Measurements from ENCODE around the gene STK38L. TPM values are rescaled to one million over a fixed set of nuclear protein-coding genes. Genes with fewer than 3 reads are reported as not detected.
A peak's percentile ranks its signal among the peaks of the same experiment; 100 is the strongest.

STK38L gene
- total RNA-seq, 6 donors from 2014 or later = 11.1 to 31.7 (median 17.6) TPM

DNA sequence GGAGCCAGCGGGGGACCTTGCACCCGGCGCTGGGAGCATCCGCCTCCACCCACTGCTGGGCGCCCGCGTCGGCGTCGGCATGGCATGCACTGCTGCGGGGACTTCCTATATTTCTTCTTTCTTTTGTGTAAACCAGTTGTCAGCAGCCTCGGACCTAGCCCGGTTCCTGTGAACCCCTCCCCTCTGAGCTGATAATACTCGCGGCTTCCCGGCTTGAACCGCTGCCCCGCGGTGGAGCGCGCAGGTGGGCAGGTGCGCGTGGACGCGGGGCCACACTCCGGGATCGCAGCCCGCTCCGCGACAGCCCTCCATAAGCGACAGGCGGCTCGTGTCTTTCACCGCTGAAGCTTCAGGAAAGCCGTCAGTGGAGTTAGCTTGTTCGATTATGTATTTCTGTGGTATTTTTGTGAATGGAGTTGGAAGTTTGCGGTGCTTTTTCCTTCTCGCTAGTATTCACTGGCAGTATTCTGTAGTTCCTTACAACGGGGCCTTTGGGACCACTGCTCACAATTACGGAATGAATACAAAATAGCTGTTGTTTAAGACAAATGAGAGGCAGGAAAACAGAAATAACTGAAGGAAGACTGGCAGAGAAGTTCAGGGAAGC lies 89.4 kb downstream of the STK38L start:
- DNase-seq = peak in 1 of 2 donors; percentile 53
- H3K4me1 ChIP-seq = peaks cover 12 to 25% (median 23%) of the 10 kb centered on the region in 4 donors

GRCh38 chr12:27334042-27334720 lies 90.1 kb downstream of the STK38L start:
- Histone ChIP-seq H3K36me3 (no peaks in the 10 kb centered on the region), H3K27ac (no peak overlapping the region), H3K27me3 (peaks cover 0 to 5% (median 0%) of the 10 kb centered on the region in 4 donors), H3K9me3 (no peaks in the 10 kb centered on the region), H3K4me1 (peaks cover 12 to 25% (median 23%) of the 10 kb centered on the region in 4 donors), H3K4me3 (peak overlapping the region in 1 of 4 donors; percentile 76)
- DNase-seq (no peak), ATAC-seq (ENCODE audit: low FRiP score in 2 of 2) (no peak)
- TF ChIP-seq, protein P1, sequence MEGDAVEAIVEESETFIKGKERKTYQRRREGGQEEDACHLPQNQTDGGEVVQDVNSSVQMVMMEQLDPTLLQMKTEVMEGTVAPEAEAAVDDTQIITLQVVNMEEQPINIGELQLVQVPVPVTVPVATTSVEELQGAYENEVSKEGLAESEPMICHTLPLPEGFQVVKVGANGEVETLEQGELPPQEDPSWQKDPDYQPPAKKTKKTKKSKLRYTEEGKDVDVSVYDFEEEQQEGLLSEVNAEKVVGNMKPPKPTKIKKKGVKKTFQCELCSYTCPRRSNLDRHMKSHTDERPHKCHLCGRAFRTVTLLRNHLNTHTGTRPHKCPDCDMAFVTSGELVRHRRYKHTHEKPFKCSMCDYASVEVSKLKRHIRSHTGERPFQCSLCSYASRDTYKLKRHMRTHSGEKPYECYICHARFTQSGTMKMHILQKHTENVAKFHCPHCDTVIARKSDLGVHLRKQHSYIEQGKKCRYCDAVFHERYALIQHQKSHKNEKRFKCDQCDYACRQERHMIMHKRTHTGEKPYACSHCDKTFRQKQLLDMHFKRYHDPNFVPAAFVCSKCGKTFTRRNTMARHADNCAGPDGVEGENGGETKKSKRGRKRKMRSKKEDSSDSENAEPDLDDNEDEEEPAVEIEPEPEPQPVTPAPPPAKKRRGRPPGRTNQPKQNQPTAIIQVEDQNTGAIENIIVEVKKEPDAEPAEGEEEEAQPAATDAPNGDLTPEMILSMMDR (IDR thresholded peaks at IDR 0.05) = no peak
- TF ChIP-seq POLR2A (IDR thresholded peaks at IDR 0.05) (no peak), EP300 (IDR thresholded peaks at IDR 0.05) (no peak), POLR2AphosphoS5 (IDR thresholded peaks at IDR 0.05) (no peak)
- WGBS, 2 donors = 64 to 75% methylated on average over 7 of the region's 7 CpGs

More for the DNA sequence above, 89.4 kb downstream of the STK38L start:
- peak in 1 of 2 donors; percentile 69 for ATAC-seq (ENCODE audit: low FRiP score in 2 of 2)
- no peaks in the 10 kb centered on the region for H3K9me3 ChIP-seq
- peak overlapping the region; percentile 64 to 88 (median 79) for H3K4me3 ChIP-seq
- whole genome bisulfite sequencing, 2 donors = 2 to 4% methylated on average over 22 to 40 of the region's 40 CpGs
- TF ChIP-seq EP300 (IDR thresholded peaks at IDR 0.05) (no peak), POLR2AphosphoS5 (IDR thresholded peaks at IDR 0.05) (no peak), POLR2A (IDR thresholded peaks at IDR 0.05) (no peak)
- TF ChIP-seq, protein P1 (IDR thresholded peaks at IDR 0.05) = no peak
- H3K27ac ChIP-seq = peak overlapping the region in 1 of 4 donors; percentile 63
- H3K36me3 ChIP-seq = no peaks in the 10 kb centered on the region
- H3K27me3 ChIP-seq = peaks cover 0 to 5% (median 0%) of the 10 kb centered on the region in 4 donors

- ATAC-seq (ENCODE audit: low FRiP score in 2 of 2) = no peak
- no peak overlapping the region for H3K4me3 ChIP-seq
- 77 to 81% methylated on average over 6 of the region's 6 CpGs for WGBS, 2 donors
Measured at GRCh38 chr12:27334721-27335082, 90.6 kb downstream of the STK38L start.

GRCh38 chr12:27335364-27336281 lies 91.5 kb downstream of the STK38L start:
- Histone ChIP-seq H3K36me3 (no peaks in the 10 kb centered on the region), H3K27ac (no peak overlapping the region), H3K4me1 (peaks cover 12 to 25% (median 23%) of the 10 kb centered on the region in 4 donors), H3K4me3 (no peak overlapping the region), H3K27me3 (peaks cover 0 to 5% (median 0%) of the 10 kb centered on the region in 4 donors), H3K9me3 (no peaks in the 10 kb centered on the region)
- ATAC-seq (ENCODE audit: low FRiP score in 2 of 2) = no peak
- no peak for DNase-seq
- 64 to 69% methylated on average over 4 to 5 of the region's 5 CpGs for WGBS, 2 donors
- TF ChIP-seq POLR2A (IDR thresholded peaks at IDR 0.05) (no peak), EP300 (IDR thresholded peaks at IDR 0.05) (no peak), POLR2AphosphoS5 (IDR thresholded peaks at IDR 0.05) (no peak)
- TF ChIP-seq, protein P1 (IDR thresholded peaks at IDR 0.05) = no peak

More at GRCh38 chr12:27334721-27335082, 90.6 kb downstream of the STK38L start:
- no peaks in the 10 kb centered on the region for H3K36me3 ChIP-seq
- no peak for DNase-seq
- no peak for TF ChIP-seq EP300 (IDR thresholded peaks at IDR 0.05)
- no peak for TF ChIP-seq POLR2AphosphoS5 (IDR thresholded peaks at IDR 0.05)
- H3K27ac ChIP-seq = no peak overlapping the region
- peaks cover 12 to 25% (median 23%) of the 10 kb centered on the region in 4 donors for H3K4me1 ChIP-seq
- peaks cover 0 to 5% (median 0%) of the 10 kb centered on the region in 4 donors for H3K27me3 ChIP-seq
- no peaks in the 10 kb centered on the region for H3K9me3 ChIP-seq

GRCh38 chr12:27336282-27336653 lies 92.2 kb downstream of the STK38L start:
- no peak overlapping the region for H3K27ac ChIP-seq
- WGBS, 2 donors = 90 to 95% methylated on average over 2 of the region's 2 CpGs
- H3K4me1 ChIP-seq = peaks cover 12 to 20% (median 18%) of the 10 kb centered on the region in 4 donors

More at GRCh38 chr12:27336282-27336653, 92.2 kb downstream of the STK38L start:
- ATAC-seq (ENCODE audit: low FRiP score in 2 of 2) = no peak
- Histone ChIP-seq H3K4me3 (no peak overlapping the region), H3K27me3 (peaks cover 0 to 5% (median 0%) of the 10 kb centered on the region in 4 donors), H3K9me3 (no peaks in the 10 kb centered on the region), H3K36me3 (no peaks in the 10 kb centered on the region)
- TF ChIP-seq POLR2A (IDR thresholded peaks at IDR 0.05) (no peak), POLR2AphosphoS5 (IDR thresholded peaks at IDR 0.05) (no peak), EP300 (IDR thresholded peaks at IDR 0.05) (no peak)
- TF ChIP-seq, protein P1 (IDR thresholded peaks at IDR 0.05) = no peak
- DNase-seq = no peak
